Hepatocyte (in vitro differentiated cells): Measurements from ENCODE around the gene DSCAML1. TPM values are rescaled to one million over a fixed set of nuclear protein-coding genes. Genes with fewer than 3 reads are reported as not detected.

Source experiments
- DNase-seq: peaks from one replicate; pipeline ENCODE4 v3.0.0-alpha.2; 2016; ENCODE audit warnings: low spot score
- H2AFZ ChIP-seq: fragments of 200-600 bp; sonication (generic); 2 replicates; pipeline ENCODE4 v1.6.0; 2016; ENCODE audit warnings: antibody characterized with exemption, mild to moderate bottlenecking
- H3K27ac ChIP-seq: fragments of 200-600 bp; sonication (generic); 2 replicates; pipeline ENCODE4 v1.5.1; 2016; ENCODE audit warnings: mild to moderate bottlenecking
- H3K27me3 ChIP-seq: fragments of 200-600 bp; sonication (generic); 2 replicates; pipeline ENCODE4 v1.6.1; 2016
- H3K36me3 ChIP-seq: fragments of 200-600 bp; sonication (generic); replicated peaks from 2 replicates; pipeline ENCODE4 v1.5.1; 2016; ENCODE audit warnings: low read depth; ENCODE audit not compliant: insufficient read depth
- H3K4me1 ChIP-seq: fragments of 200-600 bp; sonication (generic); 2 replicates; pipeline ENCODE4 v1.5.1; 2016; ENCODE audit warnings: mild to moderate bottlenecking, moderate library complexity; ENCODE audit not compliant: insufficient read depth
- H3K4me2 ChIP-seq: fragments of 200-600 bp; sonication (generic); 2 replicates; pipeline ENCODE4 v1.6.0; 2016
- H3K4me3 ChIP-seq: fragments of 200-600 bp; sonication (generic); 2 replicates; pipeline ENCODE4 v1.5.1; 2016; ENCODE audit warnings: mild to moderate bottlenecking
- H3K79me2 ChIP-seq: fragments of 200-600 bp; sonication (generic); 2 replicates; pipeline ENCODE4 v1.6.0; 2017; ENCODE audit warnings: mild to moderate bottlenecking
- H3K9me2 ChIP-seq: fragments of 200-600 bp; sonication (generic); replicated peaks from 2 replicates; pipeline ENCODE4 v1.6.0; 2017; ENCODE audit warnings: mild to moderate bottlenecking; ENCODE audit not compliant: insufficient read depth
- H3K9me3 ChIP-seq: fragments of 200-600 bp; sonication (generic); 2 replicates; pipeline ENCODE4 v1.5.1; 2016; ENCODE audit warnings: low read depth, mild to moderate bottlenecking
- H4K20me1 ChIP-seq: fragments of 200-600 bp; sonication (generic); 2 replicates; pipeline ENCODE4 v1.6.0; 2016; ENCODE audit warnings: mild to moderate bottlenecking; ENCODE audit not compliant: insufficient read depth, poor library complexity, severe bottlenecking
- CTCF ChIP-seq: fragments of 200-600 bp; sonication (generic); IDR thresholded peaks from 2 replicates; pipeline ENCODE4 v1.5.1; 2016; ENCODE audit warnings: antibody characterized with exemption, mild to moderate bottlenecking; ENCODE audit not compliant: poor library complexity
- EZH2 ChIP-seq: fragments of 200-600 bp; sonication (generic); IDR thresholded peaks from 2 replicates; pipeline ENCODE4 v1.6.1; 2016; ENCODE audit warnings: antibody characterized with exemption, mild to moderate bottlenecking, borderline replicate concordance
- EZH2phosphoT487 ChIP-seq: fragments of 200-600 bp; sonication (generic); IDR thresholded peaks from one replicate; pipeline ENCODE4 v1.6.1; 2018; ENCODE audit warnings: antibody characterized with exemption, mild to moderate bottlenecking, low read depth, moderate library complexity; ENCODE audit not compliant: unreplicated experiment, severe bottlenecking
- WGBS: methylation state at CpG from one replicate; pipeline ENCODE4 v1.1.6; 2016; ENCODE audit warnings: low lambda C conversion rate; ENCODE audit errors: missing lambda C conversion rate; 5-methylcytosine and 5-hydroxymethylcytosine counted together
- polyA plus RNA-seq: library from polyadenylated mRNA; unstranded; fragments of >200 nt; fragmentation: Nextera tagmentation; extraction: Ambion mirVana; gene quantifications from 2 replicates; pipeline ENCODE4 v1.2.1, GENCODE V29; 2016
- total RNA-seq: library from RNA; depleted of rRNA; stranded (reverse); fragments of >200 nt; gene quantifications from 2 replicates; pipeline ENCODE4 v1.2.3, GENCODE V29; 2014

DSCAML1 gene
- total and polyA plus RNA-seq, 2 experiments from 2014 or later: 0.46 to 2.6 TPM

- TF ChIP-seq EZH2 (no peak), EZH2phosphoT487 (no peak), CTCF (no peak)
- Histone ChIP-seq H3K27me3 (no peaks in the 10 kb centered on the region), H3K9me3 (no peaks in the 10 kb centered on the region), H4K20me1 (no peaks in the 10 kb centered on the region), H3K9me2 (no peaks in the 10 kb centered on the region), H3K79me2 (no peaks in the 10 kb centered on the region), H2AFZ (no peak overlapping the region), H3K4me3 (no peak overlapping the region), H3K4me2 (no peak overlapping the region), H3K36me3 (no peaks in the 10 kb centered on the region), H3K4me1 (no peaks in the 10 kb centered on the region), H3K27ac (no peak overlapping the region)
- 83% methylated on average over 11 of the region's 11 CpGs for WGBS
- DNase-seq: no peak
Observed at GRCh38 chr11:117475716-117476530, 321.1 kb downstream of the DSCAML1 start.

DNA sequence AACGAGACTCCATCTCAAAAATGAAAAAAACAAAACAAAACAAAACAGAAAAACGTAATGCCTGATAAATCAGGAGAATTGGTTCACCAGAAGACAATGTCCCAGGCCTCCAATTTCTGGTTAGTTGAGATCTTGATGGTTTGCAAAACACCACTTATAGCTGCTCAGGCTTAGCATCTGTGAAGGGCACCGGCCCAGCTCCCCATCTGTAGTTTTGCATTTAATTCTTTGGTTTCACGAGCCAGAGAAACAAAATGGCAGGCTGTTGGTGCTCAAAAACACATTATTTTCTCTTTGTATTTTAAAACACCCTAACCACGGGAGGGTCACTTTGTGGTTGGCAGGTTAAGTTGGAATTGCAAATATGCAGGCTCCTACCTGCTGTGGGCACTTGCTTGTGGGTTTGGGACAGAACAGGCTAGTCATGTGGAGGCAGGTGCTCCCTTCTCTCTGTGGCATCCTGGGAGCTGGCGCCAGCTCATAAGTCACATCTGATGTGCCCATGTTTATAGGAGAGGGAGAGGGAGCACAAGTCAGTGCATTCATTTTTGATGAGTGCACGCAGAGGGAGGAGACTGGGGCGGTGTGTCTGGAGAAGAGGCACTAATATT is 323.4 kb downstream of the DSCAML1 start:
- Histone ChIP-seq H3K27ac (no peak overlapping the region), H3K4me3 (no peak overlapping the region), H3K9me2 (no peaks in the 10 kb centered on the region), H2AFZ (no peak overlapping the region), H3K79me2 (no peaks in the 10 kb centered on the region), H3K27me3 (no peaks in the 10 kb centered on the region), H3K36me3 (no peaks in the 10 kb centered on the region), H3K4me1 (no peaks in the 10 kb centered on the region), H4K20me1 (no peaks in the 10 kb centered on the region), H3K9me3 (no peaks in the 10 kb centered on the region), H3K4me2 (no peak overlapping the region)
- WGBS: 74% methylated on average over 8 of the region's 8 CpGs
- no peak for TF ChIP-seq EZH2
- no peak for TF ChIP-seq EZH2phosphoT487
- no peak for TF ChIP-seq CTCF
- DNase-seq: no peak

DNA sequence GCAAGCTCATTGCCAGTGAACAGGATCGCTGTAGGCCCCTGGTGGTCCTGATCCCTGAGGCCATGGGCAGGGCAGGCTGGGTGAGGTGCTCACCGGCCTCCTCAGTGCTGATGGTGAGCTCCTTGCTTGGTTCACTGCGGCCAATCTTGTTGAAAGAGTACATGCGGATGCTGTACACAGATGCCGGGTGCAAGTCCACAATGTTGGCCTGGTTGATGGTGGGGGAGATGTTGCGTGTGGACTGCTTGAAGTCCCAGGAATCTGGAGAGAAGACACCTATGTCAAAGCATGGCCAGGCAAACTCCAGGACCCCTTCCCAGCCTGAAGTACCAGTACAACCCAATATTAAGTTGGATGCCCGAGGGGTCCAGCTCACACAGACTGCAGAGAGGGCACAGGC is 325.2 kb downstream of the DSCAML1 start:
- H3K4me3 ChIP-seq: no peak overlapping the region
- no peaks in the 10 kb centered on the region for H3K4me1 ChIP-seq
- H4K20me1 ChIP-seq: no peaks in the 10 kb centered on the region
- TF ChIP-seq EZH2phosphoT487: no peak
- TF ChIP-seq CTCF: no peak
- TF ChIP-seq EZH2: no peak
- H3K27me3 ChIP-seq: no peaks in the 10 kb centered on the region
- no peak overlapping the region for H3K27ac ChIP-seq
- no peaks in the 10 kb centered on the region for H3K9me3 ChIP-seq
- H3K4me2 ChIP-seq: no peak overlapping the region
- no peaks in the 10 kb centered on the region for H3K36me3 ChIP-seq
- 93% methylated on average over 7 of the region's 7 CpGs for WGBS
- H3K79me2 ChIP-seq: no peaks in the 10 kb centered on the region
- H2AFZ ChIP-seq: no peak overlapping the region
- H3K9me2 ChIP-seq: no peaks in the 10 kb centered on the region
- no peak for DNase-seq
